HG02840 (cell line): Measurements from ENCODE around the gene BIRC6.
"Not testable (repeated sequence)": the region's sequence is repeated elsewhere in the genome, so short reads cannot be mapped to it uniquely, and the experiment has no call there.

Source experiments
- ATAC-seq: cut with Tn5 transposase; IDR thresholded peaks from one replicate; pipeline ENCODE4 v1.9.1; 2021; ENCODE audit warnings: mild to moderate bottlenecking, moderate library complexity, moderate number of reproducible peaks; ENCODE audit not compliant: unreplicated experiment, low FRiP score

The BIRC6 gene

DNA sequence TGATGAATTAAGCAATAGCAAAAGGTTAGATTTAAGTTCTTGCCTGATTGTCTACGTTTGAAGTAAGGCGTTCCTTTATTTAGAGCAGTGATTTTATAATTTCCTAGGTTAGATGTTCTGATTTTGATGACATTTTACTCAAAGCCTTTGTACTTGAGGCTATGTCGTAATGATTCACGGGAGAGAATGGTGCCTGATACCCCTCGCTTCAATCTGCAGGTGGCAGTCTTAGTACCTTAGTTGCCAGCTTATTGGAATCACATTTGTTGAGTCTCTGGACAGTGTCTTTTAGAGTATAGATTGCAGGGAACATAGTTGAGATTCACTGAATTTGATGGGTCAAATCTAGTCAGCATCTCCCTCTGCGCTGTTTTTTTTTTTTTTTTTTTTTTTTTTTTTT, 89.5 kb downstream of the BIRC6 start:
- ATAC-seq: no peak

DNA sequence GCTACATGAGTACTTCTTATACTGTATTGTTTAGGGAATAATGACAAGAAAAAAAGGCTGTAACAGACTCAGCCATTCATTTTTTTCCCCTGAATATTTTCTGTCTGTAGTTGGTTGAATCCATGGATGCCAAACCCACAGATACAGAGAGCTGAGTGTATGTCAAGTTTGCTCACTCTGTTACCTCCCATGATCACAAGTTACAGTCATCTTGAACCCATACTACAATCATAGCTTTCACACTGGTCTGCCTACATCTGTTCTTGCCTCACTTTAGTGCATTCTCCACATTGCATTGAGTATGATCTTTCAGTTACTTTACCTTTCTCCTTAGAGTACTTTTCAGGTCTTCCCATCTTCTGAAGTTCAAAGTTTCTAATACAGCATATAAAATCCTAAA, 94.0 kb downstream of the BIRC6 start:
- ATAC-seq: no peak

DNA sequence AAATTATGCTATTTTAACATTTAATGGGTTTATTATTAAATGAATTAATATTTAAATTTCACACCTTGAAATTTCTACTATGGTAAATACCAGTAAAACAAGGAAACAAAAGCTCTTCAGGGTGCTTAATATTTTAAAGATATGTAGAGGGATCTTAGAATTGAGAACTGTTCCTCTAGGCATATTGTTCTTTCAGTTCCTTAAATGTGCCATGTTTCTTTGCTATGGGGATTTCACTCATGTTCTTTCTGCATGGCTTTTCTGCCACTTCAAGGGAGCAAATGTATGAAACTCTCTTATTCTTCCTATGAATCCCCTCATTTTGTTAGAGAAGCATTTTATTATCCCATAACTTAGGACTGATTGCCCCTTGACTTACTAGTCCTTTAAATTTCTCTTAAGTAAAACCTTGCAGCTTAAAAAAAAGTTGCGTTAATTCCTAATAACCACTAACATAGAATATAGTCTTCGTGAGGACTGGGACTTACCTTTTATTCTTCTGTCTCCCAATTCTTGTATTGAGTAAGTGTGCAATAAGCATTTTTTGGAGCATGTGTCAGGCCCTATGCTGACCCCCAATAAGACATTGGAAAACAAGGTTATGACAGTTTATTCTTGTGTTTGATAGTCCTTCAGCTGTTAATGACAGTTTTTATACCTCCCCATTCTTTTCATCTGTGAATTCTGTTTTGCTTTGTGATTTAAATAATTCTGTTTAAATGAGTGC, 95.7 kb downstream of the BIRC6 start:
- ATAC-seq: no peak

DNA sequence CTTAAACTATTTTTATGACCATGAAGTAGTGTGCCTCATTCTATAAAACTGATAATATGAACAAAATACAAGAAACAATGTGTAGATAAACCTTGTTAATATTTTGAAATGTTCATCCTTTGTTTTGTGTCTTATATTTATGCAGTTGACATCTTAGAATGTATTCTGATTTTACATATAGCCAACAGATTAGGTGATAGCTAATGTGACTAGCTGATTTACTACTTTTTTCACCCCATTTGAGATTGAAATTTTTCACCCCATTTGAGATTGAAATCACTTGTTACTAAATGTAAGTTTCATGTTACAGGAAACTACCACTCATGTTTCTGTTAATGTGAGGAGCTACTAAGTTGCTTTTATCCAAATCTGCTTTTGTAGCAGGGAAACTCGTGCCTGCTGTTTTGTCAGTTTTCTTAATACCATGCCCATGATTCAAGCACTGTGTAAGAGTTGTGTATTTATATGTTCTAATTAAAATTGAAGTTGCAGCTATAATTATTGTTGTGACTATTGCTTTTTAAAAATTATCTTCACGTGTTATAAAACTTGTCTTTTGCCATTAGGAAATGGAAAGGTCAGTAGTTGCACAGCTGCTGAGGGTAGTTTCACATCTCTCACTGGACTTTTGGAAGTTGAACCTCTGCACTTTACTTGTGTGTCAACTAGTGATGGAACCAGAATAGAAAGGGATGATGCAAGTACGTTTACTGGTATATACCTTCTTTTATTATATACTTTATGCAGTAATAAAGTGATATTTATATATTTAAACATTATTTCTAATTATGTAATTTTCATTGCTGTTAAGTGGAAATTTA, 96.6 kb downstream of the BIRC6 start:
- ATAC-seq: no peak

DNA sequence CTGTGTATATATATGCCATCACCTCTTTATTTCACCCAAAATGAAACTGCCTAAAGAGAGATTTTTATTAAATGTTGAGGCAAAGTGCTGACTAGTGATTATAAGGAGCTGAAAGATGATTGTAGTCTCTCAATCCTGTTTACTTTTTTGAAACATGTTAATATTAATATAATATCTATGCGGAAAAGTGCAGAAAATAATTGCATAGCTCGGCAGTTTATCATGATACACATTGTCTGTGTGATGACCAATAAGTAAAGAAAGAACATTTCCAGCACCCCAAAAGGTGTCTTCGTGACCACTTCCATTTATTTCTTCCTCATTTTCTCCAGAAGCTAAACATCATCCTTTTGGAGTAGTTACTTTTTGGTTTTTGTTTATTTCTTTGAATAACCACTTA, 99.0 kb downstream of the BIRC6 start:
- ATAC-seq: no peak

DNA sequence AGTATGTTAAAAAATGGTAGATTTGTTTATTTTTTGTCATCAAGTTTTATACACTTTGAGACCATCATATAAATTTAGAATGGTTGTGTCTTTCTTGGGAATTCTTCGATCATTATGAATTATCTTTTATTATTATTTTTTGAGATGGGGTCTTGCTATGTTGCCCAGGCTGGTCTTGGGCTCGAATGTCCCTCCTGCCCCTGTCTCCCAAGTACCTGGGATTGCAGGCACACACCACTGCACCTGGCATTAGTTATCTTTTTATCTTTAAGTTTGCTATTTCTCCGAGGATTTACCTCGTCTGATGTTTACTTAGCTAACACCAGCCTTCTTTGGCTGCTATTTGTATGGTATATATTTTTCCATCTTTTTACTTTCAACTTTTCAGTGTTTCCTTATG, 100.0 kb downstream of the BIRC6 start:
- ATAC-seq: no peak

DNA sequence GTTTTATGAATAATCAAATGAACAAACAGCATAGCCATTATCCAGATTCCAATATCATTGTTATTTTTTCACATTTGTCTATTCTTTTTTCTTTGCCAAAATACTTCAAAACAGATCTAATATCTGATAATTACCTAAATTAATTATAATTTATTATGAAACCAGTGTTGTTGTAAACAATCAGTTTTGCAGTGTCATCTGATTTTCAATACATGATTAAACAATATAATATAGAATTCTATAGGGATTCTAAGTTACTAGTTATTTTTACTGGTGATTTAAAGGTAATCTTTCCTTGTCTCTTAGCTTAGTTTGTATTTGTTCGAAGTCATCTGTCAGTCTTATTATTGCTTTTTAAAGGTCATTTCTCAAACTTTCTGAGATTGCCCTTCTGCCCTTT, 101.0 kb downstream of the BIRC6 start:
- ATAC-seq: no peak

DNA sequence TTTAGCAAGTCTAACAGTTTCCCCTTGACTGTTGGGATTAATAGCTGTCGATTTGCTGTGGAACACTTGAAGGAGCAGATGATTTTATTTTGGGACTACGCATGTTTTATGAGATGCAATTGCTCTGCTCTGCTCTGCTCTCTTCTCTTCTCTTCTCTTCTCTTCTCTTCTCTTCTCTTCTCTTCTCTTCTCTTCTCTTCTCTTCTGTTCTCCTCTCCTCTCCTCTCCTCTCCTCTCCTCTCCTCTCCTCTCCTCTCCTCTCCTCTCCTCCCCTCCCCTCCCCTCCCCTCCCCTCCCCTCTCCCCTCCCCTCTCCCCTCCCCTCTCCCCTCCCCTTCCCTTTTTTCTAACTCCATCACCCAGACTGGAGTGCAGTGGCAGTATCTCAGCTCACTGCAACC, 104.0 kb downstream of the BIRC6 start:
- ATAC-seq: not testable (repeated sequence)

DNA sequence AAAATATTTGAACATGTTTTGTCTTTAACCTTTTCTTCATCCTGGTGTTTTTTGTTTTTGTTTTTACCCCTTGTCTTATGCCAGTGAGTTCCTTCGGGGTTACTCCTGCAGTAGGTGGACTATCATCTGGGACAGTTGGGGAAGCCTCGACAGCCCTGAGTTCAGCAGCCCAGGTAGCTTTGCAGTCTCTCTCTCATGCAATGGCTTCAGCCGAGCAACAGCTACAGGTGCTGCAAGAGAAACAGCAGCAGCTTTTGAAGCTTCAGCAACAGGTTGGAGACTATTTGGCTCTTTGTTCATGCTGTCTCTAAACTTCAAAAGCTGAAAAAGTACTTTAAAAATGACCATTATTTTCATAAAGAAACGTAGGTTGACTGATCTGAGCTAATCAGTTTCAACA, 106.3 kb downstream of the BIRC6 start:
- no peak for ATAC-seq

DNA sequence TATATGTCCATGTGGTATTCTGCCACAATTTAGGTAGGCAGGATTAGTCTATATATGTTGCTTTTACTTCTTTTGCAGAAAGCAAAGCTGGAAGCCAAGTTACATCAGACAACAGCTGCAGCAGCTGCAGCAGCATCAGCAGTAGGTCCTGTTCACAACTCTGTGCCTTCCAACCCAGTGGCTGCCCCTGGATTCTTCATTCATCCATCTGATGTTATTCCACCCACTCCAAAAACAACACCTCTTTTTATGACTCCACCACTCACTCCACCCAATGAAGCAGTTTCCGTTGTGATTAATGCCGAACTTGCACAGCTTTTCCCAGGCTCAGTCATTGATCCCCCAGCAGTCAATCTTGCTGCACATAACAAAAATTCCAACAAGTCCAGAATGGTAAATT, 107.6 kb downstream of the BIRC6 start:
- ATAC-seq: no peak

DNA sequence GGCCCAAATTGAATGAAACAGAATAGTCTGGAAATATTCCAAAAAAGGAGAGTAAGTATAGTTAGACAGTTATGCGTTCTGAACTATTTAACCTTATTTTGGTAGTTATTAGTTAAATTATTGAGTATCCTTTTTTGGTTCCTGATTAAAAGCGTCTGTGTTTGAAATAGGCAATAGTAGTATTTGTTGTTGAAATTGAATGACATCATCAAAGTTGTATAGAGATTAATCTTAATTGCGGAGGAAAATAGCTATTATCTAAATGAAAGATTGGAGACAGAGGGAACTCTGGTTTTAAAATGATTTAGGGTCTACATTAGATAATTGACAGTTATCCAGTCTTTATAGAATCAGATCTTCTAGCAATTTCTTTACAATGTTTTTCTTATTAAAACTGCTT, 115.8 kb downstream of the BIRC6 start:
- no peak for ATAC-seq

DNA sequence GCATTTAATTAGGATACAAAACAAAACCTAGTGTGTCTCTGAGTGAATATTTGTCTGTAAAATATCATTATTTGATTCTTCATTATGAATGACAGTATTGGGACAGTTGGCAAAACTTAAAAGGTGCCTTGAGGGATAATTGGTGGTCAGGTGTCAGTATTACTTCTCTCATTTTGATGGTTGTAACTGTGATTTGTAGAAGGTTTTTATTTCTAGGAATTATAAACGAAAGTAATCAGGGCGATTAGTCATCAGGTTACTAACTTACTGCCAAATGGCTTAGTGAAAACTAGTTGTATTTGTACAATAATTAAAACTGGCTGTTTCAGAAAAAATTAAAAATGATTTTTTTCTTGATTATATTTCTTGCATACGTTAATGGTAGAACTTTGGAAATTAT, 117.6 kb downstream of the BIRC6 start:
- ATAC-seq: no peak

DNA sequence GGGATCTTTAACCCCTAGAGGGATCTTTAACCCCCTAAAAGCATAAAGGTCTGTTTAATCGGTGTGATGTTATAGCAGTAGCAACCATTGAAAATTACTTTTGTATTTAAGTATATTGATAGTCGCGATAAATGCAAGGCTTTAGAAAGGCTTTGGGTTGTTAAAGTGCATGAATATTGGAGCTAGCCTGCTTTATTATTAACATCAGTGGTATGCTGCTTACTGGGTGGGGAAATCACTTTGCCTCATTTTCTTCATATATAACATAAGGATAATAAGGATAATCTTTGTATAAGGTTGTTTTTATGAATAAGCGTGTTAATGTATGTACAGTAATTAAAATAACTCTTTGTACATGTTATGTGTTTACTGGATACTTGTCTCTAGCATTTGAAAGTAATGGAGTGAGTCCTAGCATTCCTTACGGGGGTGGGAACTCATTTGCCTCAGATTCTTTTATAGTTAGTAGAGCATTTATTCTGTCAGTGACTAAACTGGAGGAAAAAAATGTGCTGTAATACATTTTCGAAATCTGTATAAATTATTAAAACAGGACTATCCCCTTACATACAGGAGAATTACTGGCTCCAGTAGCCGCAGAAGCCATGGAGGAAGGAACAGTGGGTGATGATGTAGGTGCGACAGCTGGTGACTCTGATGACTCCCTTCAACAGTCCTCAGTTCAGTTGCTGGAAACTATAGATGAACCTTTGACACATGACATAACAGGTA, 122.2 kb downstream of the BIRC6 start:
- ATAC-seq: no peak

DNA sequence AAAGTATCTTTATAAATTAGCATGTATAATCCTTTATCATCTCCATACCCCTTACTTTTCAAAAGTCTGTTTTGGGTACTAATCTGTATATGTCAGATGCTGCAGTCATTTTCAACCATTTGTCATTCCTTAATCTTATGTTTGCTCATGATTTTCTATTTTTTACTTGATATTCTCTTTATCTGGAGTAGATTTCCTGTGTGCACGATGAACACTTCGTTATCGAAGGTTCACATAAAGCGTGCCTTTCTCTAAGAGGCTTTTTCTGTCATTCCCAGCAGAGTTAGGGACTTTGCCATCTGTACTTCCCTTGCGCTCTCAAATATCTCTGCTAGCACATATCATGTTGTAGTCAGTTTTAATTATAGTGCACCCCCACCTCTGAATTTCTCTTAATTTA, 123.2 kb downstream of the BIRC6 start:
- no peak for ATAC-seq

DNA sequence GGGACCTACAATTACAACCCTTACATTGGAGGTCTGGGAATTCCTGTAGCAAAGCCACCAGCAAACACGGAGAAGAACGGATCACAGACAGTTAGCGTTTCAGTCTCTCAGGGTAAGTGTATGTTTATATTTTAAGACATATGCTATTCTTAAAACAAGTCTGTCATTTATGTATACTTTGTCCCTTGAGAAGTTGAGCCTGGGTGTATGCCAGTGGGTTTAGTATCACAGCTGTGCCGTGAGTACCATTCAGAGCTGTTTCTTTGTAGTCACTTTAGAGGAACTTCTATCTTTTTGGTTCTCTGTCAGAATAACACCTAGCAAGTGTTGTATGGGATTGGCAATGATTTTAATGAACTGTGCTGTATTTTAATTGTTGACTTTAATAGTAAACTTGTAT, 125.6 kb downstream of the BIRC6 start:
- no peak for ATAC-seq

DNA sequence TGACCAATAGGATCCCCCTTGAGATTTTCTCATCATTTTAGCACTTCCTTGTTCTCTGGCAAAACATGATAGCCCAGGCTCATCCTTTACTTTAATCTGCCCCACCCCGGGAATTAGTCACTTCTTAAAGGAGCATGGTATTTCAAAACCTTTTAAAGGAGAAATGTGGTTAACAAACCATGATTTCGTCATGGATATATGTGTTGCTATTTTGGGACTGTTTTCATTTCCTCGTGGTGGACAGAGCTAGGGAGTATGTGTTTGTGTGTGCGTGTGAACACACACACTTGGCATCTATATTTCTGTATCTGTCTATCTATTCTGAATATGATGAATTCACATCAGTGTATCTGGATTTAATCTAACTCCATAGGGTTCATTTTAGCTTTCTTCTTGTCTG, 128.1 kb downstream of the BIRC6 start:
- no peak for ATAC-seq

DNA sequence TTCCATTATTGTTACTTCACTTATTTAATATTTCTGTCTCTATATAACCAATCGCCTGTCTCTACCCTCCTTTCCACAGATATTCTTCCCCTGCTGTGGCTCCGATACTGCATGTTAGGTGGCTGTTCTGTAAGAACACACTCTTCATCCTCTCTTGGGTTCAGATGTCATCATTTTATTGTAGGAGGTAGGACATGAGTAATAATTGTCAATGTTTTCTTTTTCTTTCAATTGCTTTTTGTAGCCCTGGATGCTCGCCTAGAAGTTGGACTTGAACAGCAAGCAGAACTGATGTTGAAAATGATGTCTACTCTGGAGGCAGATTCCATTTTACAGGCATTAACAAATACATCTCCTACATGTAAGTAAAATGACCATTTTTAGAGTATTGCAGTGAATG, 128.6 kb downstream of the BIRC6 start:
- no peak for ATAC-seq

DNA sequence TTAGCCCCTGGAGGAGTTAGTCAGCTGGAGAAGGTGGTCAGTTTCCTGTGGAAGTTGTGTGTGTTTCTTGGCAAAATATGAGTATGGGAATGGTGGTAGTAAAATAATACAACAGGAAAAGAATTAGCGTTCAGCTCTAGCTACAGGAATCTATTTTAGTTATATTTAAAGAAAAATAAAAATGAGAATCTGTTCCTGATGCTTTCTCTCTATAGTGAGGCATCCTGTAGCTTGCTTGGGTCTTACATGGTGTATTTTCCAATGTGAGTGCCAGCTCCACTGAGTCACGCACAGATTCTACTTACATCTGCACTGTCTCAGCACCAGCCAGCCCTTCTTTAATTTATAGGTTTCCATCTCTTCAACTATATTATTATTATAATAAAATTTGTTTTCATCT, 132.2 kb downstream of the BIRC6 start:
- ATAC-seq: no peak

DNA sequence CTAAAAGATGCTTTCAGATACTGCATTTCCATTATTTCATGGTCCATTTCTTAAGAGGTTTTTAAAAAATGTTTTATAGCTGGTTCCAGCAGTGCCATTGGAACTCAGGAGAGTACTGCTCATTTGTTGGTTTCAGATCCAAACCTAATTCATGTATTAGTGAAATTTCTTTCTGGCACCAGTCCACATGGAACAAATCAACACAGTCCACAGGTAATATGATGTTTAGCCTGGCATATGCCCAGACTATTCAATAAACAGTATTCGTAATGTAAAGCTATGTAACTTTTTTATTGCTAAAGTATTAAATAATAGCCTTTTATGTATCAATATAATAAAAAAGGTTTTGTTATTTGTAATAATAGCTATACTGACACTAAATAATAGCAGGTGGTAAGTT, 134.5 kb downstream of the BIRC6 start:
- no peak for ATAC-seq

DNA sequence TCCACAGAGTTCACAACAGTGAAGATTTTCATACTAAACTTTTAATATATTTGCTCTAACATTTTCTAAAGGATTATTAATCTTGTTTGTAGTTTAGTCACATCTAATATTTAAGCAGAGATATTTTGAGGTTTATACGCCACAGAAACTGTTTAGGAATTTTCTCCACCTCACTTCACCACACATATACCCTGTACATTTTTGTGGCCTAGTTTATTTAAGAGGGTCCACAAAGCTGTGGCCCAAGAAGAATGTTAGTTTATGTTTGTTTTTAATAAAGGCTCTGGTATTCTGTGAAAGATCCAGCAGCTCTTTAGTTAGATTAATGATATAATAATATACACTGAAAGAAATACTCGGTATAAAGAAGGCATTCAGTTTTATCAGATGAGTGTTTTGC, 138.3 kb downstream of the BIRC6 start:
- no peak for ATAC-seq

DNA sequence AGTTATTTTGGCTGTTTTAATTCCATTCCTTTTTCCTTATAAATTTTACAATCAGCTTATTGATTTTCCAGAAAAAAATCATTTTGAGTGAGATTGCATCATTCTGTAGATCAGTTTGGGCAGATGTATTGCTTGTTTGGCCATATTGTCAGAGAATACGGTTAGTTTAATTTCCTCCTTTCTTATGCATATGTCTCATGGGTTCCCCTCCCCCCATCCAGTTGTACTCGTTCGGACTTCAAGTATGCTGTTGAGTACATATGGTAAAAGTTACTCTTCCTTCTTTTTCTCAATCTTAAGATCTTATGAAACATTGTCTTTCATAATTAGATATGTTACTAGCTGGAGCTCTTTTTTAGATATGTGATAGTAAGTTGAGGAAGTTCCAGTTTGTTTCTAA, 139.8 kb downstream of the BIRC6 start:
- ATAC-seq: no peak
